ENCODE results near the gene NPC1L1. TPM values are rescaled to one million over a fixed set of nuclear protein-coding genes. Genes with fewer than 3 reads are reported as not detected.

Gene NPC1L1
- total and polyA plus RNA-seq, 2 of the 4 experiments (the other 2 are of a cell fraction): 0.07 TPM; not detected in 1

- no peak overlapping the region for H2AK5ac ChIP-seq (ENCODE audit: low read depth, low read length)
- H3K56ac ChIP-seq (ENCODE audit: extremely low read depth, insufficient read depth, low read length): no peak overlapping the region
- H3K4me3 ChIP-seq (ENCODE audit: insufficient read depth, low read depth, low read length): no peak overlapping the region
- H3K79me1 ChIP-seq (ENCODE audit: low read depth in 1 of 2, low read length in 2 of 2): peaks cover 33 to 50% of the 10 kb centered on the region in 2 experiments
- H4K91ac ChIP-seq (ENCODE audit: insufficient read depth, low read depth, low read length): no peak overlapping the region
- H3K23ac ChIP-seq (ENCODE audit: low read depth, low read length): no peak overlapping the region
- no peak overlapping the region for H3K27ac ChIP-seq (ENCODE audit: insufficient read depth, low read length)
- H2BK20ac ChIP-seq (ENCODE audit: low read depth, low read length): no peak overlapping the region
- H4K5ac ChIP-seq (ENCODE audit: low read depth, low read length): no peak overlapping the region
- ATAC-seq (ENCODE audit: low read depth) (no peak), DNase-seq (no peak)
- no peaks in the 10 kb centered on the region for H3K27me3 ChIP-seq (ENCODE audit: control insufficient read depth, insufficient read depth, low read length)
- no peak overlapping the region for H2AFZ ChIP-seq (replicated peaks; ENCODE audit: low read length, poor library complexity)
- H3K4me2 ChIP-seq (ENCODE audit: low read depth, low read length): no peak overlapping the region
- TF ChIP-seq CHD1 (IDR thresholded peaks at IDR 0.05; ENCODE audit: low read depth, low read length) (no peak), ELK1 (IDR thresholded peaks at IDR 0.05; ENCODE audit: borderline replicate concordance, low read depth, low read length) (no peak), RAD21 (IDR thresholded peaks at IDR 0.05; ENCODE audit: low read length) (no peak), BHLHE40 (IDR thresholded peaks at IDR 0.05; ENCODE audit: low read depth, low read length) (no peak), RFX5 (IDR thresholded peaks at IDR 0.05; ENCODE audit: low read depth, low read length) (no peak), RCOR1 (IDR thresholded peaks at IDR 0.05; ENCODE audit: insufficient replicate concordance, low read length) (no peak), CTCF (conservative IDR thresholded peaks at IDR 0.05; ENCODE audit: low read depth, low read length) (no peak), FOS (IDR thresholded peaks at IDR 0.05; ENCODE audit: low read depth, low read length) (no peak), NFE2L2 (IDR thresholded peaks at IDR 0.05; ENCODE audit: low read depth, low read length) (no peak), MAFK (IDR thresholded peaks at IDR 0.05; ENCODE audit: low read depth, low read length) (no peak), CEBPB (IDR thresholded peaks at IDR 0.05; ENCODE audit: low read depth, low read length) (no peak)
- H4K20me1 ChIP-seq (ENCODE audit: insufficient read depth, low read length): peaks cover 11% of the 10 kb centered on the region; the same call in 1 of the 2 replicates
- H2BK120ac ChIP-seq (ENCODE audit: low read depth, low read length): no peak overlapping the region
- no peaks in the 10 kb centered on the region for H3K4me1 ChIP-seq (ENCODE audit: control insufficient read depth, insufficient read depth, low read length)
- in situ Hi-C loops (cut with MboI; ENCODE audit: low sequenced_read_pairs) (no loop called here), dilution Hi-C loops (cut with HindIII; ENCODE audit: low sequenced_read_pairs, unreplicated experiment) (no loop called here), intact Hi-C loops (cut with micrococcal nuclease) (no loop called here)
- H3K18ac ChIP-seq (ENCODE audit: low read depth, low read length): no peak overlapping the region
- BruUV-seq (replicated peaks): no TSS peak
- H2BK5ac ChIP-seq (ENCODE audit: low read depth, low read length, poor library complexity, severe bottlenecking): no peak overlapping the region
- H3K9me1 ChIP-seq (ENCODE audit: insufficient read depth, low read length): peaks cover 12% of the 10 kb centered on the region
- H3K9ac ChIP-seq (ENCODE audit: low read depth, low read length): no peak overlapping the region
- no peak overlapping the region for H2BK15ac ChIP-seq (ENCODE audit: low read depth, low read length)
- H2AK9ac ChIP-seq (replicated peaks; ENCODE audit: low read depth, low read length, poor library complexity): no peak overlapping the region
- WGBS, 2 experiments (ENCODE audit: extremely low coverage in 2 of 2, insufficient read length in 1 of 2): 100% methylated on average over 1 of the region's 2 CpGs; no CpG with 5 or more reads in 1 of the 2 experiments
- POLR2A ChIA-PET (ENCODE audit: unreplicated experiment): interaction anchor here (0.6 kb wide), 1 partner anchor 314 kb away, joined by 4 read pairs; no protein-coding TSS in a partner anchor
- H3K4ac ChIP-seq (ENCODE audit: low read depth, low read length): no peak overlapping the region
- H3K14ac ChIP-seq (replicated peaks; ENCODE audit: low read depth, low read length): no peak overlapping the region
- CTCF ChIA-PET: interaction anchor here (0.6 kb wide), 1 partner anchor 36 kb away, joined by 3 read pairs; no protein-coding TSS in a partner anchor
- H3K9me3 ChIP-seq (ENCODE audit: control insufficient read depth, insufficient read depth, low read length): peaks cover 3% of the 10 kb centered on the region; the same call in 1 of the 2 replicates
- peaks cover 28% of the 10 kb centered on the region for H3K36me3 ChIP-seq (ENCODE audit: control insufficient read depth, insufficient read depth, low read length)
- H4K8ac ChIP-seq (ENCODE audit: low read depth in 2 of 2, low read length in 2 of 2): no peak overlapping the region
Observed at GRCh38 chr7:44482502-44483485, 58.3 kb downstream of the NPC1L1 start.
